Activated T-cell treated with anti-CD3 and anti-CD28 coated beads for 1 hour (primary cell): ENCODE data around the gene NACC1.

Experiments used
- DNase-seq: peaks from one replicate; pipeline ENCODE4 v3.0.0-alpha.2; 2020; ENCODE audit warnings: low read depth

The NACC1 gene

DNA sequence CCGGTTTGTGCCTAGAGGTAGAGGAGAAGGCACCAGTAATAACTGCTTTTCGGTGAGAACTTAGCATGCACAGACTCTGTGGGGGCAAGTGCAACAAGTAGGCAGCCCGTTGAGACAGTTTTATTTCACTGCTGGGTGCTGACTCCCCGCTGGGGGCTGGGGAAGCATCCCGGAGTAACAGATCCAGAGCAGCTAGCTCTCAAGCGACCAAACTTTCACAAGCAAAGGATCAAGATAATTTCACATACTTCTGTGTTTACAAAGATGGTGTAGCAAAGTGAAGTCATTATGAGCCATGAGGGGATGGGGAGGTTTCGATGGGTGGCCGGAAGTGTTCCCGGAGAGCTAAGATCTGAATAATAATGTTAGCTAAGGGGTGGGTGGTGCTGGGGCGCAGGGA is 2.8 kb downstream of the NACC1 start:
- DNase-seq = no peak

DNA sequence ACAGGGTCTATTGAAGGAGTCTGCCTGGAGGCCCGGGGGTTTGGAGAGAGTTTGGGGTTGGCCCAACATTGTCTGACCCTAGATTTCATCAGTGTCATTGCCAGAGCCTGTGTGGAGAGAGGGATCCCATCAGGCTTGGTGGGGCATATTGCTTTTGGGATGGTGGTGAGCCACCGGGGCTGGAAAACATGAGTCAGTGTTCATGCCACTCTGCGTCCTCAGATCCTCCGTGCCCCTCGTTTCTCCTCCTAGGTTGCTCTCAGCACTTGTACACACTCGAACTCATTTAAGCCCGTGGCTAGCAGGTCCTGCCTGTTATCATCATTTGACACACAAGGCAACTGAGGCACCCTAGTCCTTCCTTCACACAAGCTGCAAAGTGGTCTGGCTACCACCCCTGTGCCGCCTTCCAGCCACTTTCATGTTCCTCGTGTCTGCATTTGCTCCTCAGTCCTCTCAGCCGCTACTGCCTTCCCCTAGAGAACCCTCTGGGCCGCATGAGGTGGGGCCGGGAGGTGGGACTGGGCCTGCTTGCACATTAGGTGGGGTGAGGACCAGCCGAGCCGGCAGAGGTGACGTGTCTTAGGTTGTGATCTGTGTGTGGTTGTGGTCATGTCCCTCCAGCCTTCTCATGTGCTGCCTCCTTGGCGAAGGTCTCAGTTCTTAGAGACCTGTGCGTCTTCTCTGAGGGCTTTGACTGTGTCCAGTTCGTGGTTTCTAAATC is 3.6 kb downstream of the NACC1 start:
- DNase-seq = no peak

DNA sequence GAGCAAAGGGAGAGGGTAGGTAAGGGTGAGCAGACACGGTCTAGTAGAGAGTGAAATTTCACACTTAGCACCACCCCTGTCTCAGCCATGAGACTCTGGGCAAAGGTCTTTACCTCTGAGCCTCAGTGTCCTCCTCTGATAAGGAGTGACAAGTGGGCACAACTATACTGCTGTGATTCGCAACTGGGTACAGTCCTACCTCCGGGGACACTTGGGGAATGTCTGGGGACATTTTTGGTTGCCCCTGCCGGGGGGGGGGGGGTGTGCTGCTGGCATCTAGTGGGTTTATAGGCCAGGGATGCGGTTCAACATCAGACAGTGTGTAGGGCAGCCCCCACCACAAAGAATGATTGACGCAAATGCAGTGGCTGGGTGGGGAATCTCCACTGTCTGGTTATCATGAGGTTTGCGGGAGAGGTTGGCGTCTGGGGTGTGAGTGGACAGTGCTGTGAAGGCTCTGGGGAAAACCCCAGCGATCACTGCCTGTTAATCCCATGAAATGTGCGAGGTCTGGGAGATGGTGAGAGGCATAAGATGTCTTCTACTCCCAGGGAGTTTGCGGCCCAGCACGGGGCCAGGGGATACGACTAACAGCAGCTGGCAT is 4.3 kb downstream of the NACC1 start:
- DNase-seq = no peak

DNA sequence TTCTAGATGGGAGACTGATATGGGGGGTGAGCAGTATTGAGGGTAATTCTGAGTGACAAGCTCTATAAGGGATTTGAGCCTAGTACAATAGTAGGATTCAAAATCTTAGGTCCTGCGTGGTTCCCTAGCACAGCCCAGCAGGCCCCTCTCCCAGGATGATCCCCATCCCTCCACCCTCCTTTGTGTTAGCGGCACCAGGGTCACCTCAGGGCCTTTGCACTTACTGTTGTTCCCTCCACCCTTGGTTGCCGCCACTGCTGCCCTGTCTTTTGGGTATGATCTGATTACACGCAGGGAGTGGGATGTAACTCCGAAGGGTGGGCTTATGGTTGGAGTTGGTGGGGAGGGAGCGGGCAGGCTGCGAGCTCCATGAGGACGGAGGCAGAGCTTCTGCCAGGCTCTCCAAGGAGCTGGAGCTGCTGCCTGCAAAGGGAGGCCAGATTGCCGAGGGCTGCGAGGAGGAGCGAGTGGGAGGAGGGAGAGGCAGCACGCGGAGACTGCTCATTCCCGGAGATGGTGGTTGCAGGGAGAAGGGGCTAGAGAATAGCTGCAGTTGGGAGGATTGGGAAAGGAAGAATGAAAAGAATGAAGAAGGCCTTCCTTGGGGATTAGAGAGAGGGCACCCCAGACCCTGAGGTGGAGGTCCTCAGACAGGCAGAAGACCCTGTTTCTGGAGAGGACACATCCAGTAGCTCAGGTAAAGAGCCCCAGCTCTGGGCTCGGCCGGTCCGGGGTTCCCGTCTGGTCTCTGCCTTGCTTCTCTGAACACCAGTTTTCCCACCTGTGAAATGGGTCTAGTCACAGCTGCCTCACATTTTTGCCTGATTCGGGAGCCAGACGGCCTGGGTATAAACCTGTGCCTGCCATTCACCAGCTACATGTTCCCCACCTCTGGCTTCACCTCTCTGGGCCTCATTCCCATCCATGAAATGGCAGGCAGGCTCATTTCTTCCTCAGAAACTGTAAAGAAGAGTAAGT is 5.2 kb downstream of the NACC1 start:
- DNase-seq = no peak

DNA sequence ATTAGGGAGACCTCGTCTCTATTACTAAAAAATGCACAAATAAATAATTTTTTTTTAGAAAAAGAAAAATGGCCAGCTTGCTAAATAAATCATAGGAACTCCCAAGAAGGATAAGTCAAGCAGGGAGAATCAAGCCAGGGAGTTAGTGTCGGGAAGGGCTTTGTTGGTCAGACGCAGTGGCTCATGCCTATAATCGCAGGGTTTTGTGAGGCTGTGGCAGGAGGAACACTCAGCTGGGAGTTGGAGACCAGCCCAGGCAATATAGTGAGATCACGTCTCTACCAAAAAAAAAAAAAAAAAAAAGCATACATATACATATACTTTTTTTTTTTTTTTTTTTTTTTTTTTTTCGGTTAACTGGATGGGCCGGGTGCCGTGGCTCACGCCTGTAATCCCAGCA is 9.0 kb downstream of the NACC1 start:
- no peak for DNase-seq

DNA sequence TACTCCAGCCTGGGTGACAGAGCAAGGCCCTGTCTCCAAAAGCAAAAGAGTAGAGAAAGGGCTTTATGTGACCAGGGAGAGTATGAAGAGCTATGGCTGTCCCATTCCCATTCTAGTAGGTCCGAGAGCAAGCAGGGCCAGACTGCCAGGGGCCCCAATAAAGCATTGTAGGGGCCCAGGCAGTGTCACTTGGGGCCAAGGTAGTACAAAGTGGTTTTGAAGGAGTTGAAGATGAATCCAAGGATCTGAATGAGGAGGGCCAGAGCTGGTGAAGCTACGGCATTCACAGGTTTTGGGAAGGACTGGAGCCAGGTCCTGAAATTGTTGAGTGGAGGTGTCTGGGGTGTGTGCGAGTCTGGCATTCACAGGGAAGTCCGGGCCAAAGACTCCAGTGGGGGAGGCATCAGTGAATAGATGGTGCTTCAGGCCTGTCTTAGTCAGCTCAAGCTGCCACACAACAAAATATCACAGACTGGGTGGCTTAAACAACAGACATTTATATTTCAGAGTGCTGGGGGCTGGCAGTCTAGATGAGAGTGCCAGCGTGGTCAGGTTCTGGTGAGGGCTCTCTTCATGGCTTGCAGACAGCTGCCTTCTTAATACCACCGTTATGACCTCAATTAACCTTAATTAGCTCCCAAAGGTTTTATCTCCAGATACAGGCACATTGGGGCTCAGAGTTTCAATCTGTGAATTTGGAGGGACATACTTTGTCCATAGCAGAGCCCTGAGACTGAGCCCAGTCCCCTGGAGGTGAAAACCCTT is 9.9 kb downstream of the NACC1 start:
- DNase-seq = no peak

DNA sequence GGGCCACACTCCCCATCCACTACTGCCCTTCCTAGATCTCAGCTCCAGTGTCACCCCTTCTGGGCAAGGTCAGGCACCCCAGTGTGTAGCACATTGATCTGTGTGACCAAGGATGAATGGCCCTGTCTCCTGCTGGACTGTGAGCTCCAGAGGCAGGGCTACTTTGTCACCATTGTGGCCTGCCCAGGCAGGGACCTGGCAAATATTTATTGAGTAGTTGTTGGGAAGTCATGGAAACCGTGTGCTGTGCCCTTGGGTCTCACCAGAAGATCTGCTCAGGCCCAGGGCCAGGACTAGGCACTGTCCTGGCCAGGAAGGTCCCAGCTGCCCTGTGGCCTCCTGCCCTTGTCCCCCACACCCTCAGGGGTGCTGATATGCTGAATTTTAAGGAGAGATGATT is 10.5 kb downstream of the NACC1 start:
- no peak for DNase-seq

DNA sequence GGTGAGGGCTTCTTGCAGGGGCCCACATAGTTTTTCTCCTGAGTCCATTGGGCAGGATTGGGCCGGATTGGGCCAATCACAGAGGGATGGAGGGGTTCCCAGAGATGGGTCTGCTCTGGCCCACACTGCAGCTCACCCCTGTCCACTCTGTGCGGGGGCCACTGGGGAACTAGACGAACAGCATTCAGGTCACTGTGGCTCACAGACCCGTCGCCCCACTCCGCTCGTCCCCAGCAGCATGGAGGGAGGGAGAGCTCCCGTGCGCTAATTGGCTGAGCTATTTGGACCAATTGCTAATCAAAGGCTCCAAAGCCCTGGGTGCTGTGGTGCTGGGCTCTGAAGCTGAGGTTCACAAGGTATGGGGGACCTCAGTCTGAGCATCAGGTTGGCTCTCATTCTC is 11.3 kb downstream of the NACC1 start:
- no peak for DNase-seq

DNA sequence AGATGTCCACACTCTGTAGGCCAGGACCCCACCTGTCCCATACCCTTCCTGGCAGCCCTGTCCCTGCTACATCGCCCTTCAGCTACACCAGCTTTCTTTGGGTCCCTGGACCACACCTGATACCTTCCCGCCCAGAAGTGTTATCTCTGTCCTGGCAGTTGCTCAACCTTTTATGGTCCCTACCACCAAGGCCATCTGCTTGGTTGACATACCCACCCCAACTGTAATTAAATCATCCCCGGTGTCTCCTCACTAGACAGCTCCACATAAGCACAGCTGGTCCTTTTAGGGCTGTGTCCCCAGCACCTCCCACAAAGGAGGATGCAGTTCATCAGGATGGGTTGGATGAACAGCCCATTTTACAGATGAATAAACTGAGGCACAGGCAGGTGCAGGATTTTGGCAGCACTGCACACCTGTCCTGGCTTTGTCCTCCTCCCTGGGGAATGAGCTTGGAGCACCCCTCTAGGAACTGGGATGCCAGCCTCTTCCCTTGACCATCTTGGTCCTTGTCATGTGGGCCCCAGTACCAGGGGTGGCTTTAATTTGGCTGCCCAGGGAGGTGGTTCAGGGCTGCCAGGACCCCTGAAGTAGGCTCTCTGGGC is 12.9 kb downstream of the NACC1 start:
- DNase-seq = no peak

DNA sequence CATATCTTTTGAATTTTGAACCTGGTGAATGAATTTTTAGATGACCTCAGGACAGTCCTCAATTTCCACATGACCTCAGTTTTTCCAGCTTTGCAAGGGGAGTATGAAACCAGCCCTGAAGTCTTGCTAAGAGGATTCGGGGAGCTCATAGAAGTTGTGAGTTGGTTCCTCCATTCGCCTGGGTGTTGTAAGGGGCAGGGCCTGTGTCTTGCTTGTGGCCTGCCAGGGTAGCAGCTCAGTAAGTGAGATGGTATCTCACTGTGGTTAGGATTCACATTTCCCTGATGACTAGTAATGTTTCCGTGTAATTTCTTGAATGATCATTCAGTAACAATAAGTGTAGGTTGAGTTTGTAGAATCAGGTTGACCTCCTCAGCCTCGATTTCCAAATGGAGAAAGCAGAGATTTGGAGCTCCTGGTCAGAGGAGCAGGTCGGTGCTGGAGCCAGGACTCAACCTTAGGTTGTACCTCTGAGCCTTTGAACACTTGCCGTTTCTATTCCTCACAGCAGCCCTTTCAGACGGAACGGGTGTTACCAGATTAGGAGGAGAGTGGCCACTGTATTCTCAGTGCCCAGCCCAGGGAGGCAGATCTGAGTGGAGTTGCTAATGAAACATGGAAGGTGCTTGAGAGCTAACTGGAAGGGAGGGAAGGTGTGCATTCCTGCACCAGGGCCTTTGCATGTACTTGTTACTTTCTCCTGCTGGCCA is 14.6 kb downstream of the NACC1 start:
- DNase-seq = peak; percentile 36

DNA sequence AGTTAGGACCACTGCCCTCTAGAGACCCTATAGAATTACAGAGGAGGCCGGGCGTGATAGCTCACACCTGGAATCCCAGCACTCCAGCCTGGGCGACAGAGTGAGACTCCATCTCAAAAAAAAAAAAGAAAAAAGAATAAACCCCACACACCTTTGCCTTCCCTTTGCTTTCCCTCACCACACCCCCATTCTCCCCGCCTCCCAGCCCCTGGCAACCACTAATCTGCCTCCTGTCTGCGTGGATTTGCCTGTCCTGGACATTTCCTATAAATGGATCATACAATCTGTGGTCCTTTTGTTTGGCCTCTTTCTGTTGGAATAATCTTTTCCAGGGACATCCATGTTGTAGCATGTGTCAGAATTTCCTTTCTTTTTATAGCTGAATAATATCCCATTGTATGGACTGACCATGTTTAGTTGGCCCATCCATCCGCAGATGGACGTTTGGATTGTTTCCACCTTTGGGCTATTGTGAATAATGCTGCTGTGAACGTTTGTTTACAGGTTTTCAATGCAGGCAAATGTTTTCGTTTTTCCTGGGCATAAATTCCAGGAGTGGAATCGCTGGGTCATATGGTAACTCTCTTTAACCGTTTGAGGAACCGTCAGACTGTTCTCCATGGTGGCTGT is 15.3 kb downstream of the NACC1 start:
- no peak for DNase-seq

DNA sequence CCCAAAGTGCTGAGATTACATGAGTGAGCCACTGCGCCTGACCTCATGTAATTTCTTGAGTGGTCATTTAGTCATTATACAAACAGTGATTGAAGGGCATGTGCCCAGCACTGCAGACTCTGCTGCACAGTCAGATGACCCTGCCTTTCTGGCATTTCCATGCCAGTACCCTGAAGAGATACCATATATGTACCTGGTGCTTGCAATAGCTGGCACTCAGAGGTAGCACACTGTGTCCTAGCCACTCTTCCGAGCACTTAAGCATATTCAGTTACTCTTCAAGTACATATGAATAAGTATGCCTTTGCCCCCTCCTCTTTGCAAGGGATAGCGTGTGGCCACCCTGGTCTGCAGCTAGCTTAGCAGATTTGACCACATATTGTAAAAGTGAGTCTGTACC is 16.6 kb downstream of the NACC1 start:
- no peak for DNase-seq

DNA sequence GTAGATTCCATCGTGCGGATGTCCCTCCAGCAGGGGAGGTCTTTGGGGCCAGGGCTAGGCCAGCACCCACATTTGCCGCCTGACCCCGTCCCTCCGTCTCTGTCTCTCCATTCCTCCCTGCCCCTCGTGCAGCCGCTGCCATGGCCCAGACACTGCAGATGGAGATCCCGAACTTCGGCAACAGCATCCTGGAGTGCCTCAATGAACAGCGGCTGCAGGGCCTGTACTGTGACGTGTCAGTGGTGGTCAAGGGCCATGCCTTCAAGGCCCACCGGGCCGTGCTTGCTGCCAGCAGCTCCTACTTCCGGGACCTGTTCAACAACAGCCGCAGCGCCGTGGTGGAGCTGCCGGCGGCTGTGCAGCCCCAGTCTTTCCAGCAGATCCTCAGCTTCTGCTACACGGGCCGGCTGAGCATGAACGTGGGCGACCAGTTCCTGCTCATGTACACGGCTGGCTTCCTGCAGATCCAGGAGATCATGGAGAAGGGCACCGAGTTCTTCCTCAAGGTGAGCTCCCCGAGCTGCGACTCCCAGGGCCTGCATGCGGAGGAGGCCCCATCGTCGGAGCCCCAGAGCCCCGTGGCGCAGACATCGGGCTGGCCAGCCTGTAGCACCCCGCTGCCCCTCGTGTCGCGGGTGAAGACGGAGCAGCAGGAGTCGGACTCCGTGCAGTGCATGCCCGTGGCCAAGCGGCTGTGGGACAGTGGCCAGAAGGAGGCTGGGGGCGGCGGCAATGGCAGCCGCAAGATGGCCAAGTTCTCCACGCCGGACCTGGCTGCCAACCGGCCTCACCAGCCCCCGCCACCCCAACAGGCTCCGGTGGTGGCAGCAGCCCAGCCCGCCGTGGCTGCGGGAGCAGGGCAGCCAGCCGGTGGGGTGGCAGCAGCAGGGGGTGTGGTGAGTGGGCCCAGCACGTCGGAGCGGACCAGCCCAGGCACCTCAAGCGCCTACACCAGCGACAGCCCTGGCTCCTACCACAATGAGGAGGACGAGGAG is 17.3 kb downstream of the NACC1 start:
- DNase-seq = no peak

DNA sequence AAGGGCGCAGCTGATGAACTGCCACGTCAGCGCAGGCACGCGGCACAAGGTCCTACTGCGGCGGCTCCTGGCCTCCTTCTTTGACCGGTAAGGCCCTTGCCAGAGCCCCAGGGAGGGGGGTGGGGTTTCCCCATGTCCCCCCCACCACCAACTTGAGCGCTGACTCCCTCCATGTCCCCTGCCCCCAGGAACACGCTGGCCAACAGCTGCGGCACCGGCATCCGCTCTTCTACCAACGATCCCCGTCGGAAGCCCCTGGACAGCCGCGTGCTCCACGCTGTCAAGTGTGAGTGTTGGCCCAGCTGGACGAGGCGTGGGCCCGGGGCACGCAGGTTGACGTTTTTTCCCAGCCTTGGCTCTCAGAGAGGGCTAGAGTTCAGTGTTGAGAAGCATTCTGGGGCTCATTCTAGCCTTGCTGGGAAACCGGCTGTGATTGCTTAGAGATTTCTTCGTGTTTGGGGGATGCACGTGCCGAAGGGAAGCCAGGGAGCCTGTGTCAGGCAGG is 19.3 kb downstream of the NACC1 start:
- no peak for DNase-seq

DNA sequence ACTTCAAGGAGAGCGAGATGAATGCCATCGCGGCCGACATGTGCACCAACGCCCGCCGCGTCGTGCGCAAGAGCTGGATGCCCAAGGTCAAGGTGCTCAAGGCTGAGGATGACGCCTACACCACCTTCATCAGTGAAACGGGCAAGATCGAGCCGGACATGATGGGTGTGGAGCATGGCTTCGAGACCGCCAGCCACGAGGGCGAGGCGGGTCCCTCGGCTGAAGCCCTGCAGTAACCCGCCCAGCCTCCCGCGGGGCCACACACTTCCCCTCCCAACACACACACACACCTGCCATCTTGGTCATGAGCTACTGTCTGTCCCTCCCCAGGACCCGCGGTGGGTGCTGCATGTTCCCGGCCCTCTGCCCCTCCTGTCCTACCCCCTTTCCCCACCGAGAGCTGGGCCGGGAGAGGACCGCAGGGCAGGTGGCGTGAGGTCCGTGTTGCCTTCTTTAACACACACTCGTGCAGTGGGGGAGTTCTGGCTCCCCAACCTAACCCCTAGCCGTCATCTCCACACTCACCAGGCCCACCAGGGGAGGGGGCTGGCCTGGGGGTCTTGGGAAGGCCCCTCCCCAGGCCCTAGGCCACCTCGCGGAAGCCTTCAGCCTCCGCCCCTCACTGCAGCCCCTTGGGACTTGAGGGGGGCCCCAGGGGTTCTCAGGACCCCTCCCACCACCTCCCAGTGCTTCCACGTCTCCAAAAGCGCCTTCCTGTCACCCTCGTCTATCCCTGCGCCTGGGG is 20.3 kb downstream of the NACC1 start:
- no peak for DNase-seq

DNA sequence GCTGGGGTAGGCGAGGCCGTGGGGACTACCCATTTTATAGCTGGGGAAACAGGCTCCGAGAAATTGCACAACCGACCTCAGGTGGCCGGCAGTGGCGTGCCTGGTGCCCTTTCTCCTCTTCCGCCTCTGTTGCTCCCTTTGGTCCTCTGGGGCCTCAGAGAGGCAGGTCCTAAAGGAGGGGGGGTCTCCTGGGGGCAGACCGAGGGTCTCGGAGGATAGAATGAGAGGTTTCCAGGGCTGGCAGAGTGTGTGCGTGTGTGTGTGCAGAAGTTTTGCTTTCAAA is 20.8 kb downstream of the NACC1 start:
- no peak for DNase-seq

DNA sequence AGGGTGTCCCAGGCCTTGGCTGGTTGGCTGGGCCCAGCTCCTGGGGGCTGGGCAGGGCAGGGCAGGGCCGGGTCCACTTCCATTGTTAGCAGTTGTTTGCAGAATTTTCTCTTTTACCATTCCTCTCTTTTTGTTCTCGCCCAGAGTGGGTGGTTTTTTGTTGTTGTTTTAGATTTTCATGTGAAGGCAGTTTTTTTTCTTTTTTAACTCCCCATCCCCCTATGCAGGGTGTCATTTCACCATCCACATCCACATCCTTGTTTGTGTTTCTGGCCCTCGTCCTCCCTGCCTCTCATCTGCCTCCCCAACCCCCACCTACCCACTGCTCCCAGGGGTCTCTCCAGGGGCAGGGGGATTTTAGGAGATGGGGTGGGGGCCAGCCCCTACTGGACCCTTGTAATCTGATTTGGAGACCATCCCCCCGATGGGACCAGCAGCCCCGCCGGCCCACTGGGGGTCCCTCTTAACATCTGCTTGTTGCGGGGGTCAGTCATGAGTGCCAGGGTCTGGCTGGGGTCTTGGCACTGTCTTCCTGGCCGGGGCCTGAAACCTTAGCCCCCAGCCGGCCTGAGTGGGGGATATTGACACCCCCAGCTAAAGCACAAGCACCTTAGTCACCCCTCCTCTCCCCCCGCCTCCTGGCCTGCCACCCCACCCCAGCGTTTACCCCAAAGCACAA is 21.7 kb downstream of the NACC1 start:
- no peak for DNase-seq
